Ectodermal cell (in vitro differentiated cells): ENCODE results near the gene OIT3.
"Not testable (repeated sequence)": the region's sequence is repeated elsewhere in the genome, so short reads cannot be mapped to it uniquely, and the experiment has no call there.

Experiments used
- H3K27ac ChIP-seq: 2 replicates; pipeline ENCODE4 v1.7.0; 2013; ENCODE audit warnings: mild to moderate bottlenecking, low read depth, low read length; ENCODE audit not compliant: insufficient read depth, poor library complexity, severe bottlenecking
- H3K27me3 ChIP-seq: 2 replicates; pipeline ENCODE4 v1.7.0; 2013; ENCODE audit warnings: mild to moderate bottlenecking, low read length; ENCODE audit not compliant: insufficient read depth, control insufficient read depth, poor library complexity, severe bottlenecking
- H3K36me3 ChIP-seq: one replicate; pipeline ENCODE4 v1.7.0; 2013; ENCODE audit warnings: low read length; ENCODE audit not compliant: control insufficient read depth, insufficient read depth
- H3K4me1 ChIP-seq: one replicate; pipeline ENCODE4 v1.7.0; 2013; ENCODE audit warnings: low read length; ENCODE audit not compliant: control insufficient read depth, insufficient read depth
- H3K4me3 ChIP-seq: 2 replicates; pipeline ENCODE4 v1.7.0; 2013; ENCODE audit warnings: low read depth, low read length, control low read depth; ENCODE audit not compliant: insufficient read depth
- H3K9me3 ChIP-seq: 2 replicates; pipeline ENCODE4 v1.7.0; 2013; ENCODE audit warnings: mild to moderate bottlenecking, low read length, moderate library complexity; ENCODE audit not compliant: control insufficient read depth
- WGBS, 2 experiments: methylation state at CpG; one replicate each; pipeline ENCODE4 v1.1.7; 2013; ENCODE audit warnings: missing lambda C conversion rate in 2 of 2; 5-methylcytosine and 5-hydroxymethylcytosine counted together

Gene OIT3

GRCh38 chr10:72895236-72895850 lies 1.8 kb downstream of the OIT3 start:
- Histone ChIP-seq H3K27ac (no peak overlapping the region), H3K27me3 (no peaks in the 10 kb centered on the region), H3K4me3 (no peak overlapping the region), H3K36me3 (no peaks in the 10 kb centered on the region), H3K4me1 (no peaks in the 10 kb centered on the region), H3K9me3 (no peaks in the 10 kb centered on the region)
- WGBS, 2 experiments = 87 to 89% methylated on average over 10 to 11 of the region's 11 CpGs

- 94 to 95% methylated on average over 10 of the region's 10 CpGs for WGBS, 2 experiments
Observed at GRCh38 chr10:72898616-72899015, 5.1 kb downstream of the OIT3 start.

GRCh38 chr10:72899545-72899944 lies 6.0 kb downstream of the OIT3 start:
- 92 to 93% methylated on average over 1 of the region's 1 CpG for WGBS, 2 experiments
- Histone ChIP-seq H3K27me3 (no peaks in the 10 kb centered on the region), H3K4me3 (no peak overlapping the region), H3K36me3 (no peaks in the 10 kb centered on the region), H3K27ac (no peak overlapping the region), H3K4me1 (no peaks in the 10 kb centered on the region), H3K9me3 (no peaks in the 10 kb centered on the region)

More at GRCh38 chr10:72898616-72899015, 5.1 kb downstream of the OIT3 start:
- no peak overlapping the region for H3K4me3 ChIP-seq
- no peaks in the 10 kb centered on the region for H3K9me3 ChIP-seq
- no peaks in the 10 kb centered on the region for H3K36me3 ChIP-seq
- H3K27me3 ChIP-seq = no peaks in the 10 kb centered on the region
- no peak overlapping the region for H3K27ac ChIP-seq
- H3K4me1 ChIP-seq = no peaks in the 10 kb centered on the region

- not testable (repeated sequence) for H3K9me3 ChIP-seq, H3K4me1 ChIP-seq, H3K4me3 ChIP-seq, H3K27me3 ChIP-seq, H3K36me3 ChIP-seq, H3K27ac ChIP-seq
- WGBS, 2 experiments = 96% methylated on average over 15 of the region's 15 CpGs
Observed at GRCh38 chr10:72903941-72904446, 10.5 kb downstream of the OIT3 start.

GRCh38 chr10:72904806-72905205 lies 11.3 kb downstream of the OIT3 start:
- Histone ChIP-seq H3K4me1 (no peaks in the 10 kb centered on the region), H3K4me3 (no peak overlapping the region), H3K36me3 (no peaks in the 10 kb centered on the region), H3K27ac (no peak overlapping the region), H3K27me3 (no peaks in the 10 kb centered on the region), H3K9me3 (no peaks in the 10 kb centered on the region)
- 92% methylated on average over 3 of the region's 3 CpGs for WGBS, 2 experiments

GRCh38 chr10:72906446-72906845 lies 12.9 kb downstream of the OIT3 start:
- no peaks in the 10 kb centered on the region for H3K9me3 ChIP-seq
- no peaks in the 10 kb centered on the region for H3K4me1 ChIP-seq
- no peak overlapping the region for H3K4me3 ChIP-seq
- H3K27ac ChIP-seq = no peak overlapping the region
- H3K27me3 ChIP-seq = no peaks in the 10 kb centered on the region
- no peaks in the 10 kb centered on the region for H3K36me3 ChIP-seq
- WGBS, 2 experiments = 91 to 94% methylated on average over 6 of the region's 6 CpGs

GRCh38 chr10:72910705-72911104 lies 17.2 kb downstream of the OIT3 start:
- Histone ChIP-seq H3K36me3 (no peaks in the 10 kb centered on the region), H3K27ac (no peak overlapping the region), H3K9me3 (no peaks in the 10 kb centered on the region), H3K27me3 (no peaks in the 10 kb centered on the region), H3K4me1 (no peaks in the 10 kb centered on the region), H3K4me3 (no peak overlapping the region)

GRCh38 chr10:72911758-72912157 lies 18.2 kb downstream of the OIT3 start:
- WGBS, 2 experiments = 87 to 94% methylated on average over 2 of the region's 2 CpGs
- H3K9me3 ChIP-seq = no peaks in the 10 kb centered on the region
- H3K4me3 ChIP-seq = no peak overlapping the region
- no peaks in the 10 kb centered on the region for H3K36me3 ChIP-seq
- no peak overlapping the region for H3K27ac ChIP-seq
- no peaks in the 10 kb centered on the region for H3K4me1 ChIP-seq
- H3K27me3 ChIP-seq = no peaks in the 10 kb centered on the region

- Histone ChIP-seq H3K4me3 (no peak overlapping the region), H3K4me1 (no peaks in the 10 kb centered on the region), H3K27ac (no peak overlapping the region), H3K9me3 (no peaks in the 10 kb centered on the region), H3K27me3 (no peaks in the 10 kb centered on the region), H3K36me3 (no peaks in the 10 kb centered on the region)
- WGBS, 2 experiments = 89 to 99% methylated on average over 4 of the region's 4 CpGs
Observed at GRCh38 chr10:72912736-72913135, 19.2 kb downstream of the OIT3 start.

GRCh38 chr10:72913287-72913686 lies 19.7 kb downstream of the OIT3 start:
- H3K4me1 ChIP-seq = no peaks in the 10 kb centered on the region

GRCh38 chr10:72917201-72917600 lies 23.7 kb downstream of the OIT3 start:
- H3K36me3 ChIP-seq, H3K27me3 ChIP-seq, H3K27ac ChIP-seq, H3K4me1 ChIP-seq, H3K4me3 ChIP-seq, H3K9me3 ChIP-seq: not testable (repeated sequence)
- 93 to 100% methylated on average over 3 of the region's 3 CpGs for WGBS, 2 experiments

More at GRCh38 chr10:72913287-72913686, 19.7 kb downstream of the OIT3 start:
- no peaks in the 10 kb centered on the region for H3K27me3 ChIP-seq
- no peak overlapping the region for H3K4me3 ChIP-seq
- H3K36me3 ChIP-seq = no peaks in the 10 kb centered on the region
- H3K27ac ChIP-seq = no peak overlapping the region
- WGBS, 2 experiments = 84 to 86% methylated on average over 7 of the region's 7 CpGs
- H3K9me3 ChIP-seq = no peaks in the 10 kb centered on the region
